ENCODE data around the gene CTCF.

Gene CTCF

DNA sequence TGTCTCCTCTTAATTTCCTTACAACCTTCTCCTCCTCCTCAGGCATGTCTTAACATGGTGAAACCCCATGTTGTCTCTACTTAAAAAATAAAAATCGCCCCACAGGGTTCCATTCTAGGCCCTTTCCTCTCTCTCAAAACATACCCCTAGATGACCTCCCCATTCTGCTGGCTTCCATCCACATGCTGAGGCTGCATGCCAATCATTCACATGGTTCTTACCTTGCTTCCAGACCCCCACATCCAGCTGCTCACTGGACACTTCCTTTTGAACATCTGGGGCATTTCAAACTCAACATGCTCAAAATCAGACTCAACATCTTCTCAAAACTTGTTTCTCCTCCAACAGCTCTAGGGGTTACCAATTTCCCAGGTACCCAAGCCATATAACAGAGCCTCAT, 12.4 kb upstream of the CTCF start:
- no peak for FAIRE-seq

DNA sequence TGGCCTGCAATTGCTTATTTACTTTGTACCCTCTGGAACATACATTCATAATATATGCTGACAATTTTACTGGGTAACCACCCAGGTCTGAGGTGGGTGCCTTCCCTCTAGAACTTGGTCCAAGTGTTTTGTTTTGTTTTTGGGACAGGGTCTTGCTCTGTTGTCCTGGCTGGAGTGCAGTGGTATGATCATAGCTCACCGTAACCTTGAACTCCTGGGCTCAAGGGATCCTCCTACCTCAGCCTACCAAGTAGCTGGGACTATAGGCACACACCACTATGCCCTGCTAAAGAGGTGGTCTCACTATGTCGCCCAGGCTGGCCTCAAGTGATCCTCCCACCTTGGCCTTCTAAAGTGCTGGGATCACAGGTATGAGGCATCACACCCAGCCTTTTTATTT, 11.2 kb upstream of the CTCF start:
- no peak for FAIRE-seq

DNA sequence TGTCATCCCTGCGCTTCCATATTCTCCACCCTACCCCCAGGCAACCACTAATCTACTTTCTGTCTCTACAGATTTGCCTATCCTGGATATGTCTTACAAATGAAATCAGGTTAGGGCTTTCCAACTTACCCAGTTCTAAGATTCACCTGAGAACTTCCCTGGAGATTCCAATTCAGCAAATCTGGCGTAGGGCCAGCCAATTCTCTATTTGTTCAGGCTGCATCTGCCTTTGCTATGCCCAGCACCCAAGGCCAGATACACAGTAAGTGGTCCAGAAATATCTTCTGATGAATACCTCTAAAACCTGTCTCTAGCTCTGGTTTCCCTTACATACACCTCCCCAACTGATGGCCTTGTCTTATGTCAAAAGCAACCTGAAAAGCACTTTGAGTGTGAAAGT, 10.4 kb upstream of the CTCF start:
- FAIRE-seq: no peak

DNA sequence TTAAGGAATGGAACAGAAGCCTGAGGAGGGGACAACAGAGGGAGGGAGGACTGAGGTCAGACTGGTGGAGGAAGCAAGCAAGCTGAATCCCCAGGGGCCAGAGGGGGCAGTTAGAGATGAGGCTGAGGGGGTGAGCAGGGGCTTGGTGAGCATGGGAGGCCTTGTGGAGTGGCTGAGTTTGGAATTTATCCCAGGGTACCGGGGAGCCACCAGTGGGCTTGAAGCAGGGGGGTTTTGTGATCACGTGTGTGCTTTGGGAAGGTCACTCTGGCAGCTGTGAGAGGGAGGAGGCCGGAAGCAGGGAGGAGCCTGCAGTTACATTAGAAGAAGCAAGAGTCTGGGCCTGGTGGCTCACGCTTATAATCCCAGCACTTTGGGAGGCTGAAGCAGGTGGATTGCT, 9.8 kb upstream of the CTCF start:
- FAIRE-seq: no peak

DNA sequence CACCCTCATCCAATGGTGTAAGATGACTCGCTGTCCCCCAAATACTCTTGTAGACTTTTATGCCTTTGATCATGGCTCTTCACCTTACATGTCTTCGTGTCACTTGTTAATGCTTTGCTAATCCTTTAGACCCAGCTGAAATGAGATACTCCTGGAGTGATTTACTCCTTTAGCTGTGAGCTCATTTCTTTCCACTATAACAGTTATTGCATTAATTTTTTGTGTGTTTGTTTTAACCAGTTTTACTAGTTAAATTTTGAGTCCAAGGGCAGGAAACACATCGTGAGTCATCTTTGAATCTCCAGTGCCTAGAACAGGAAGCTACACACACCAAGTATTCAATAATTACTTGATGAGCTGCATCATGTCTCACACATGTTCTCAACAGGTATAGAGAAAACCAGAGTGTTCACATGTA, 6.5 kb upstream of the CTCF start:
- no peak for FAIRE-seq

DNA sequence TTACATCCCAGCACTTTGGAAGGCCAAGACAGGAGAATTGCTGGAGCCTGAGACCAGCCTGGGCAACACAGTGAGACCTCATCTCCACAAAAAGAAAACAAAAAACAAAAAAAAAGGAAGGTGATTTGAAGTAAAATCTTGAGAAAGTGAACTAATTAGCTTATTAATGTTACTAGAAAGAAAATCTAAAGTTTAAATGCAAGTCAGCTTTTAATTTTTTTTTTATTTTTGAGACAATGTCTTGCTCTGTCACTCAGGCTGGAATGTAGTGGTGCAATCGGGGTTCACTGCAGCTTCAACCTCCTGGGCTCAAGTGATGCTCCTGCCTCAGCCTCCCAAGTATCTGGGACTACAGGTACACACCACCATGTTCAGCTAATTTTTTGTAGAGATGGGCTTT, 3.5 kb upstream of the CTCF start:
- no peak for FAIRE-seq

DNA sequence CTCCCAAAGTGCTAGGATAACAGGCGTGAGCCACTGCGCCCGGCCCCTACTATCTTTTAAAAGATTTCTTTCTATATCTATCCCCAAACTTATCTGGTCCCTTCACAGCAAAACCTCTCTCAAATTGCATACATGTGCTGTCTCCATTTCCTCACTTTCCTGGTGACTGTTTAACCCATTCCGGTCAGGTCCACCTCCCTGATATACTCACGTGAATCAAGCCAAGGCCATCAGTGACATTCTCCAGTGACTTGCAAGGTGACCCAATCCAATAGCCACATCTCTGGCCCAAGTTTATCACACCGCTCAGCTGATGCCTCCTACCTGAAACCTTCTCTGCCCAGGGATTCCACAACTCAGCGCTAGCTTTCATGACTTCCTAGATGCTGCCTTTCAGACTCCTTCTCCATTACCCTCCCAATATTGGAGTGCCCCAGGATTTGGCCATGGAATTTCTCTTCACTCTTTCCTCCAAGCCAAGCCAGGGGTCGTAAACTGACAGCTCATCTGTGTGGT, 1.4 kb upstream of the CTCF start:
- FAIRE-seq: no peak

DNA sequence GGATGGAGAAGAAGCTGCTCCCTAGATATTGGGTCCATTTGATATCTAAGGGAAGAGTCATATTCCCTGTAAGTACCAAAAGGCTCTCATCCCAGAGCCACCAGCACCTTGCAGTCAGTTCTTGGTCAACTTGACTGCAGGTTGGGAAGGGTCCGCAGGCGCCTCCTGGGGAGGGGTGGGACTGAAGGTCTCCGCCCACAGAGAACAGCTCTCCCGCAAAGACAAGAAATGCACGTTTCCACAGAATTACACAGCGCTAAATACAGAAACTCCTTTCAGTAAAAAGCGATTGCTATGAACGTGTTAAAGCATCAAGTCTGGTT, 864 bp upstream of the CTCF start:
- no peak for FAIRE-seq

DNA sequence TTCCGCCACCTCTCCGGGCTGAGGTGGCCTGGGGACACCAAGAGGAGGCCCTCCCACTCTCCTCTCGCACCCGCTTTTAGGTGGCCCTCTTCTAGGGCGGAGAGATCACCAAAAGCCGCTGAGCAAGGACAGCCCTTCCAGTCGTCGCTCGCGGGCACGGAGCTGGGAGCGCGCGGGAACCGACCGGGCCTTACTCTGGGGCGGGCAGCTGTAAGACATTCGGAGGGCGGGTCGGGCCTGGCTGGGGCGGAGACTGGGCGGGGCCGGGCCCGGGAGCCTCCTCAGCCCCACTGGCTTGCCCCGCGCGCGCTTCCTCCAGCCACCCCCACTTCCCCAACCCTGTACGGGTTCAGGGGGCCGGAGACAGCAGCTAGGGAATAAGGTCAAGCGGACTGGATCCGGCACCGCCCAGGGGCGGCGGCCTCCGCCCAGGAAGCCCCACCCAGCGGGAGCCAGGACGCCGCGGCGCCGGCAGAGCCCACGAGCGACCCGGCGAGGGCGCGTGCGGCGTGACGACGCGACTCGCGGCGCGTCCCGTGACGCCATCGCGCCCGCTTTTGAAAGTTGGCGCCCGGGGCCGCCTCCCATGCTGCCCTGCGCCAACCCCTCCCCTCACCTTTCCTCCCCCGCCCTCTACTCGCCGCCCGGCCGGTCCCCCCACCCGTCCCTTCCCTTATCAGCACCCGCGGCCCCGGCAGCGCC, 351 bp upstream of the CTCF start:
- no peak for FAIRE-seq

DNA sequence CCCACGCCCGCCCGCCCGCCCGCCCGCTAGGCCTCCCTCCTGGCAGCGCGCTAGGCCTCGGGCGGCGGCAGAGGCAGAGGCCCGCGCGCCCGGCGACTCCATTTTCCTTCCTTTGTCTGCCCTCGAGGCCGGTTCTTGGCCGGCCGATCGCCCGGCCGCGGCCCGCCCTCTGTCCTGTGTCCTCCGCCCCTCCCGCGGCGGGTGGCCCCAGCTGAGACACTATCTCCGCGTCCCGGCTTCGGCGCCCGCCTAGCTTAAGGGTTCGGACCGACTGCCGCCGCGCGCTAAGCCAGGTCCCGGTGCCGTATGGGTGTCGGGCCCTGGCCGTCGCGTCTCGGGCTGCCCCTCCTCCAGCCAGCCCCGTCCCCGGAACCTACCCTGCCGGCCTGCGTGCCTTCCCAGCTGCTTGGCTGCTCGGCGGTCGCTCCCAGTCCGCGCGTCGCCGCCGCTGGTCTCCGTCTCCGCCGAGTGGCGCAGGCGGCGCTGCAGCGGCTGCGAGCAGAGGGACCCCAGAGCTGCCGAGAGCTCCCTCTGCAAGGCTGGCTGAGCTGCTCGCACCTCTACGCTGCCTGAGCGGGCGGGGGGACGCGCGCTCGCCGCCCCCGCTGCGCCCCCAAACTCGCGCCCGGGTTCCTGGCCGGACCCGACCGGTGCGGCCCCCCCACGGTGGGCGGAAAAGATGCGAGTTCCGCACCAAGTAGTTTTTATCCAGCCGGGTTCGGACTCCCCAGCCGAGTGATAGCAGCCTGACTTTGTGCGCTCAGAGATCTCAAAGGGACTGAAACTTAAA, 787 bp downstream of the CTCF start:
- no peak for FAIRE-seq

DNA sequence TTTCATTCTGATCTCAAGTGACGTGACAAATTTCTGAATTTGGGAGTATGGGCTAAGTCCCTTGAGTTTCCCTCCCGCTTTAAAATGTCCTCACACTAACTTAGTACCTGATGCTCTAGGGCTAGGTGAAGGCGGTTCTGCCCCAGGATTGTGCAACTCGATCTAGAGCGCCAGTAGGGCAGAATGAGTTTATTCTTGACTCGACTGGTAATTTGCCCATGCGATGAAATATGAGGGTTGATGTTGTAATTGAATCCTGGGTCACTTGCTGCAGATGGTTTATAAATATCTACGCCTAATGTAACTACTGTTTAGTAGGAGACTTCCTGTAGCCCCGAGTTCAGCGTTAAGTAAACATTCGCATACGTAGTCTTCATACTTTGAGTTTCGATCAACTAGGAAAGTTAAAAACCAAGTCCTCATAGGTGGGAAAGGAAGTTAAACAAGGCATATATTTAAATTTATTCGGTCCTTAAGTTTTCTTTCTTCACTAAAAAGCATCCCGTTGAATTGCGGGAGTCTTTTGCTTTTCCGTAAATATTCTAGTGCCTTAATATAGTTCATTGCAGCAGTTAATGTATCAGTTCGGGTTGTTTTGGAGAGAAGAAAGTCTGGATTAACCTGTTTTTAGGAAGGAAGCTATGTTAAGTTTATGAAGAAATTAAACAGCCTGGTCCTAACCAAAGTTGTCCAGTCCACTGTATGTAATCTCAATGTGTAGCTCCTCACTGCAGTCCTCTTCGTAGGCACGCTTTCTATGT, 1.6 kb downstream of the CTCF start:
- no peak for FAIRE-seq

DNA sequence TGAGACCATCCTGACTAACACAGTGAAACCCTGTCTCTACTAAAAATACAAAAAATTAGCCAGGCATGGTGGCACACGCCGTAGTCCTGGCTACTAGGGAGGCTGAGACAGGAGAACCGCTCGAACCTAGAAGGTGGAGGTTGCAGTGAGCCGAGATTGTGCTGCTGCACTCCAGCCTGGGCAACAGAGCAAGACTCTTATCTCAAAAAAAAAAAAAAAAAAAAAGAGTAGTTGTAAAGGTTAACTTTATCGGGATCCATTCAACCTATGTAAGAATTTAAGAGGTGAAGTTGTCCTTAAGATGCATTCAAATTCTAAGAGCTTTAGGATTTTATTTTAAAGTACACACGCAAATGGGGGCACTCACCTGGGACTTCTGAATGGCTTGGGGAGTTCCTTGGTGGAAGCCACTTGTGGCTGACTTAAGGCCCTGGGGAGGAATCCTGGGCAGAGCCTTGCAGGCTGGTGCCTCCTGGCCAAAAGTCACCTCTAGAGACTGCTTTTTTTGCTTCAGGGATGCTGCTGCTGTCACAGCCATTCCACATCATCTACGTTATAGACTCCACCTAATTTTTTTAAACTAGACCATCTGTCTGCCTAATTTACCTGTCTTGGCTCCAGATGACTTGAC, 3.3 kb downstream of the CTCF start:
- FAIRE-seq: no peak

DNA sequence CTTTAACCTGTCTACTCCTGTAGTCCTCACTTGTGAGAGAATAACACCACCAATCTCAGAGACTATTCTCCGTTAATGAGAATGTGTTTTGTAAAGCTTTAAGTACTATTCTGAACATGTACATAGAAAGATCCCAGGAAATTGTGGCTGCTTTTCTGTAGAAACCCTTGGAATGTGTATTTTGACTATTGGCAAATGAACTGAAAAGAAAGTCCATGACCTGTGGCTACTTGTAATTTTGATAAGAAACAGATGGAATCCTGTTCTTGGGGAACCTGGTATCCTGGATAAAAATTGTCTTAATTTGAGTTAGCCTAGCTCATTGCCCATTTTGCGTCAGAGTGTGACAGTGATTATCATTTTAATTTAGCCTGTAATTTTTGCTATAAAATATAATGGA, 9.1 kb downstream of the CTCF start:
- no peak for FAIRE-seq

DNA sequence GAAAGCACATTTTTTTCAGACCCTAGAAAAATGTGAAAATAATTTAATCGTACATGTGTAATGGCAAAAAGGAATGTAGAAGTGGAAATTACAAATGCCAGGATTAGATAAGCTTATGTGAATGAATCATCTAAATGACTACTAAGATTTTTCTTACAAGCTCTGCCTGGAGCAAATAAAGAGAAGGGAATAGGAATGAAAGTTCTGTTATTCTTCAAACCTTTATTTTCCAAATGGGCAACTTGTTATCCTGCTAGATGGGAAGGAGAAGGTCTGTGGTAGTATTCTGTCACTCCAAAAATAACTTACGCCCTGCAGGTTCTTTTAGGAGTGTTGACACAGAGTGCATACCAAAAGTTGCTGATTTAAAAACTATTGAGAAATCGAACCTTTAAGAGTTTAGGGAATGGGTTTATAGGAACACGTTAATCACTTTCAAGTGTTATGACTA, 9.7 kb downstream of the CTCF start:
- no peak for FAIRE-seq

DNA sequence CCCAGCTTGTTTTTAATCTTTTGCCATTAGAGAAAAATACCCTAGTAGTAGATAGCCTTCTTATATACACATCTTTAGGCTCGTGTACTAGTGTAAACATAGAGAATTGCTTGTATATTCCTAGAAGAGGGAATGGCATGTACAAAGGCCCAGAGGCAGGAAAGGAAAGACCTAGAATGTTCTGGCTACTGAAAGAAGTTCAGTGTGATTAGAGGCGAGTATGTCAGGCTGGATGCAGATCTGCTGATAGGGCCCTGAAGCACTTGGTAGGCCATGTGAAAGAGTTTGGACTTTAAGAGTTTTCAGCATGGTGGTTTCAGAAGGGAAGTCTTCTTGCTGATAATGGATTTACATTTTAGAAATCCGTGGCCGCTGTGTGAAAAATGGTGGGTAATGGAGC, 17.4 kb downstream of the CTCF start:
- FAIRE-seq: no peak

DNA sequence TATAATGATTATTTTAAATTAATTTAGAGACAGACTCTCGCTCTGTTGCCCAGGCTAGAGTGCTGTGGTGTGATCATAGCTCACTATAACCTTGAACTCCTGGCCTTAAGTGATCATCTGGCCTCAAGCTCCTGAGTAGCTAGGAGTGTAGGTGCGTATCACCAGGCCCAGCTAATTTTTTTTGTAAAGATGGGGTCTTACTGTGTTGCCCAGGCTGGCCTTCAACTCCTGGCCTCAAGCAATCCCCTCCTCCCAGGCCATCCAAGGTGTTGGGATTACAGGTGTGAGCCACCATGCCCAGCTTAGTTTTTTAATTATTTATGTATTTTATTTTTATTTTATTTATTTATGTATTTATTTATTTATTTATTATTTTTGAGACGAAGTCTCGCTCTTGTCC, 17.9 kb downstream of the CTCF start:
- FAIRE-seq: no peak

DNA sequence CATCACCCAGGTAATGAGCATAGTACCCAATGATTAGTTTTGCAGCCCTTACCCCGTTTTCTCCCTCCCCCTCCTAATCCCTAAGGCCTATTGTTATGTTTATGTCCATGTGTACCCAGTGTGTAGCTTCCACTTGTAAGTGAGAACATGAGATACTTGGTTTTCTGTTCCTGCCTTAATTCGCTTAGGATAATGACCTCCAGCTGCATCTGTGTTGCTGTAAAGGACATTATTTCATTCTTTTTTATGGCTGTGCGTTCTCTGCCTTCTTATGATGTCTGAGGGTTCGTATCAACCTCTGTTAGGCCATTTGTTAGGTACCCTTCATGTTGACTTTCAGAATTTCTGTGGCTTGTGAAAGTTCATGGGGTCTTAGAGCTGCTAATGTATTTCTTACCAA, 31.0 kb downstream of the CTCF start:
- FAIRE-seq: no peak

DNA sequence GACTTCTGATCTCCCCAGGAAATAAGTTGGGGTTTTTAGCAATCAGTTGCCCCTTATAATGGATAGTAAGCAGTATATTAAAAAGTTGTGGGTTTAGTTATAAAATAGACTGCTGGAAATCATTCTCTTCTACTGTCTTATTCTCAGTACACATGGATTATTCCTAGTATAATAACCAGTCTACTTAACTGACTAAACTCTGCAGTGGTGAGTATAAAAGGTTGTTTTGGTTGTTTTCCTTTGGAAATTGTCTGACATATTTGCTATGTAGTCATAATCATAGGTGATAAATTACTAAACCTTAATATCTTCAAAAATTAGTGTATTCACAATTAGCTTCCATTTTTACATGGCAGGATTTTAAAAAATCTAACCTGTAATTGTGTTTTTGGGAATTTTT, 31.4 kb downstream of the CTCF start:
- FAIRE-seq: no peak

DNA sequence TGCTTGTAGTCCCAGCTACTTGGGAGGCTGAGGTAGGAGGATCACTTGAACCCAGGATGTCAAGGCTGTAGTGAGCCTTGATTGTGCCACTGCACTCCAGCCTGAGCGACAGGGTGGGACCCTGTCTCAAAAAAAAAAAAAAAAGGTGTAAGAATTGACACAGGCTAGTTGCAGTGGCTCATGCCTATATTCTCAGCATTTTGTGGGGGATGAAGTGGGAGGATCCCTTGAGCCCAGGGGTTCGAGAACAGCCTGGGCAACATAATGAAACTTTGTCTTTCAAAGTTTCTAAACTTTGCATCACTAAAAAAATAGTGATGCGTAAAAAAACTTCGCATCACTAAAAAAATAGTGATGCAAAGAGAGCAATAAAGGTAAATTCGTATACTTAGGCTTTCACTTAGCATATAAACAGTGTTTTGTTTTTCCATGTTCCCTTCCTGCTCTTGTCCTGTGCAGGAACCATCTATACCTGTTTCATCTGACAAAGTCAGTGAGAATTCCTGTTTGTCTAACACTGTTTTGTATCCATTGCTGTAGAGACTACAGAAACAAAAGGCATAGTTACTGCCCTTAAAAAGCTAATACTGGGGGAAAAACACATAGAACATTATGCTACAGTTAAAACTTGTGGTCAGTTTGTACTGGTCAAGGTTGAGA, 32.1 kb downstream of the CTCF start:
- FAIRE-seq: no peak

DNA sequence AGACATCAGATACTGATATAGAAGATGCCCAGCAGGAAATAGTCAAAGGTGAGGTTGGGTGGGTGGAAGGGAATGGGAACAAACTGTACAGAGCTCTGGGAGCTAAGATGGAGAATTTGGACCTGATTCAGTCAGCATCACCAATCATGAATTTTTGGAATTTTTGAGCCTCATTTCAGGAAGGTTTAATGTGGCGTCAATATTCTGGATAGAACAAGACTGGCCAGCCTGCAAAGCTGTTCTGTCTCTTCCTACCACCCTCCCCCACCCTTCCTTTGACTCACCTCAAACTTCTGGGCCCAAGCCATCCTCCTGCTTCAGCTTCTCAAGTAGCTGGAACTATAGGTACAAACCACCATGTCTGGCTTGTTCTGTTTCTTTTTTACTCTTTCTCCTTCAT, 32.6 kb downstream of the CTCF start:
- FAIRE-seq: no peak

DNA sequence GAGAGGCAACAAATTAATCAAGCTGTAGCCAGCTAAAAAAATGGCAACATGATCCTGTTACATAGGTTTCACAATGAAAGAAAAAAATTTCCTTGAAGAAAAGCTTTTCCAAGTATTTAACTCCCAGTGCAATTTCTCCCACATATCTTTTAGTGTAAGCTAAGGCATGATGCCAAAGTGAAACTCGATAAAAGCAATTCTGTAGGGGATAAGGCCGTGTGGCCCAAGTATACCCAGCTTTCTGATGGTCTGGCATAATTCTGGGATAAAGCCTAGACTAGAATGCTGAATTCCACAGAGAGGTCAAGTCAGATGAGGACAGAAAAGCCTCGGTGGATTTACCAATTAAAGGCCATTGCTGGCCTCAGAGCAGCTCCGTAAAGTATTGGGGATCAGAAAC, 36.2 kb downstream of the CTCF start:
- FAIRE-seq: no peak

DNA sequence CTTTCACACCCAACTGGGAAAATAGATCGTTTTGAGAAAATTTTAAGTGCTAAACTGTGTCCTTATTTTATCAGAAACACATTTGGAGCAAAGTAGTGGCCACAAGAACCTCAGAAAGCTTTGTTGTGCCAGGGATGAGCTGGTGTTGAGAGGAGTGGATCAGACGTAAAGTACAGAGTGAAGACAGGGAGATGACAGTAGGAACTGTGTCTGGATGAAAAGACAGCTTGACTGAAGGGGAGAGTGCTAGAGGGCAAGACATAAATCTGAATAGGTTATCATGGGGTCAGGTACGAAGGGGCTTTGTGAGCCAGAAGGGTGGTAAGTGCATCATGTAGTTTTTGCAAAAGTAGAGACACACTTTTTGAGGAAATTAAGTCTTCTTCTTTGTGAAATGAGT, 43.3 kb downstream of the CTCF start:
- no peak for FAIRE-seq

DNA sequence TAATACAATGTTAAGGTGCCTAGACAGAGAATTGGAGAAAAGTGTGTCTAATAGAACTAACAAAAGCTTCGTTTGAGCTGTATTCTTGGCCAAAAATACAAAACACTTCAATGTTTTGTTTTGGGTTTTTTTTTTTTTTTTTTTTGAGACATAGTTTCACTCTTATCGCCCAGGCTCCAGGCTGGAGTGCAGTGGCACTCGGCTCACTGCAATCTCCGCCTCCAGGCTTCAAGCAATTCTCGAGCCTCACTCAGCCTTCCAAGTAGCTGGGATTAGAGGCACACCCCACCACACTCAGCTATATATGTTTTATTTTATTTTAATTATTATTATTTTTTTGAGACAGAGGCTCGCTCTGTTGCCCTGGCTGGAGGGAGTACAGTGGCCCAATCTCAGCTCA, 44.3 kb downstream of the CTCF start:
- no peak for FAIRE-seq

All from endometrium (tissue), 2 donors.